ENCODE measurements around the gene MAN1A1.

The MAN1A1 gene

DNA sequence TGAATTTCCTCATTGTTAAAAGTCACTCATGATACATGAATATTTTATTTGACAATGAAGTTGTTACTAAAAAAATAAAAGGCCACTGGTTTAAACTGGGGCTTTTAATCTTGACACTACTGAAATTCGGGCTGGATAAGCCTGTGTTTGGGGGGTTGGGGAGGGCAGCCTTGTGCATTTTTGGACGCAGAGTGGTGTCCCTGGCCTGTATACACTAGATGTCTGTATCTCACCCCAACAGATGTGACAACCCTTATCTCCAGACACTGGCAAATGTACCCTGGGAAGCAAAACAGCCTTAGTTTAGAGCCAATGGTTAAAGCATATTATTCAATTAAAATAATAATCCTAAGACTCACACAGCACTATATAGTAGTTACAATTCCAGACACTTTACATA lies 24.8 kb downstream of the MAN1A1 start:
- no peak for DNase-seq

DNA sequence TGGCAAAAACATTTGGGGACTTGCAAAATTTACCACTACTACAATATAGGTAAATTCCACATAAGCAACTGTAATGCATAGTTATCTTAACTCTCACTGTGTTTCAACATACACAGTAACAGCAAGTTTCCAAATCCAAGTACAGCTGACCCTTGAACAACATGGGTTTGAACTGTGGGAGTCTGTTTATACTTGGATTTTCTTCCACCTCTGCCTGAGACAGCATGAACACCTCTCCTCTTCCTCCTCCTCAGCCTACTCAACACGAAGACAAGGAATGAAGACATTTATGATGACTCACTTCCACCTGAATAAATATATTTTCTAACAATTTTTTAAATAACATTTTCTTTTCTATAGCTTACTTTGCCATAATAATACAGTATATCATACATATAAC lies 25.6 kb downstream of the MAN1A1 start:
- no peak for DNase-seq

DNA sequence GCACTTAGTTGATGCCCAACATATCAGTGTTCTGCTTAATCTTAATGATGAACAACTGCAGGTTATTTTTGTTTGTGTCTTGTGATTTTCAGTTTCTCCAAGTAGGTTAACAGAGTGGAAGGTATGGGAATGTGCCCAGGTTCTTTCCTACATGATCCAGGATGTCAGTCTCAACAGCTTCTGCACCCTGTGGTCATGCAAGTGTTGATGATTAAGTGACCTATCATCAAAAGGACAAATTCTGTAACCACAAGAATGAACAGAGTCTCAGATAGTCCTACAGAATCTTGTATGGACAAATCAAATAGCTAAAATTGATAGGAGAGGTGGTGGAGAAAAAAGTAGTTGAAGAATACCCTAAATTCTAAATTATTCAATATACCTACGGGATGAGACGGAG lies 26.1 kb downstream of the MAN1A1 start:
- no peak for DNase-seq

DNA sequence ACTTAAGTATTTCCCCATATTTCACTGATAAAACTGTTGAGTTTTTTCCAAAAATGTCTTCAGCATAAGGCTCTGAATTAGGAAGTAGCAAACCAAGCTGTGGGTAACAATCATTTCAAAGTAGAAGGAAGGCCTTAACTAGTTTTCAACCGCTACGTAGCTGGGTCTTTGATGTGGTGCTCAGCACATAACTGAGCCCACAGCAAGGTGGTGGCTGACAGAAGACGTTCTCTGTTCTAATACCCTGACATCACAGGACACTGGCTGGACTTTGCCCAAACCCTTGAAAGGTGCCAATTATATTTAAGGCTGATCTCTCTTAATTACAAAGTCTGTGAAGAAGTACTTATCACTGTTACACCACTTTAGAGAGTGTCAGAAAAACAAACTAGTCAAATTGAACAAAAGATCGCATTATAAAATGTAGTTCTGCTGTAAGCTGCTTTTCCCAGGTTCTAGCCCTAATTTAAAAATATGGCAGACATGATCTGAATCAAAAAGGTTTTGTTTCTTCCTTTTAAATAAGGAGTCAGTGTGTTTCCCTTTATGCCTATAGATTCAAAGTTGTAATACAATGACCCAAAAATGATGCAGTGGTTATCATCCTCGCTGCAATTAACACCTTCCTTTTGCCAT lies 26.7 kb downstream of the MAN1A1 start:
- DNase-seq: no peak

DNA sequence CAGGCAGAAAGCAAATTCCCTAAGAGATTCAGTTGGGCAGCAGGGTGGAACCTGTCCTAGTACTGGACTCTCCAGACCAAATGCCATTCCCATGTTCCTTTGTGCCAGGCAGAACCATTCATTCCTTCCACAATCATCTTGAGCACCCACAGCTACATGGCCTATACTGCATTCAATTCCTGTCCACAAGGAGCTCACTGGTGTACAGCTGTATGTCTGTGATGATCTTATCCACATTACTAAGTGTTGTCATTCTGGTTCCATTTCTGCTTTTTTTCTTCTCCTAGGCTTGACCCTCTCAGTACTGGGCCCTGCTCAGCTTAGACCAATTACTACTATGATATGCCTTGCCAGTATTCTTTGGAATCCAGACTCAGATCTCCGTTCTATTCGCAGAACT lies 27.5 kb downstream of the MAN1A1 start:
- DNase-seq: no peak

DNA sequence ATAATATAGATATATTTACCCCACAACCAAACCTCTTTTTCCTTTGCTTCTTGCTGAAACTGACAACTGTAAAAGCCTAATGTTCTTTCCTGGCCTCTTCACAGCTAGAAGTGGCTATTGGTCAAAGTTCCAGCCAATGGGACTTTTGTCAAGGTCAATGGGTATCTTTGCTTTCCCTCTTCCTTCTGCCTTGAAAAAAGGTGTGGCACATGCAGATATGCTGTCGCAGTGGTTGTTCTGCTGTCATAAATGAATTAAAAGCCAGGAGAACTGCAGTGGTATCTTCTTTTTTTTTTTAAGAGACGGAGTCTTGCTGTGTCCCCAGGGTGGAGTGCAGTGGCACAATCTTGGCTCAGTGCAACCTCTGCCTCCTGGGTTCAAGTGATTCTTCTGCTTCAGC lies 29.9 kb downstream of the MAN1A1 start:
- DNase-seq: no peak

DNA sequence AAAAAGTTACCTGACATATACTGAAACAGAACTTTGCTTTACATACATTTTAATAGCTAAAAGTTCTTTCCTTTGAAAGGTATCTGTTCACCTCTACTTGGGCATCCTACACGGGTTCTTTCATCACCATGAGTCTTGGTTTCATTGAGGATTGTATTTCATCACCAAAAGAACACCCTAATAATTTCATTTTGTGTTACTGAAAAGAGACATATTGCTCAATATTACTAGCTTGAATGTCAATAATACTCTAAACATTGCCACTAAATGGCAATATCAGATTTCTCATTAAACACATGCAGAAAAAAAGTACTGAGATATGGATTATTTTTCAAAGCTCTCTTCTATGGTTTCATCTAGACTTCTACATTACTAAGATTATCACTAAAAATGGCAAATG lies 30.8 kb downstream of the MAN1A1 start:
- no peak for DNase-seq

DNA sequence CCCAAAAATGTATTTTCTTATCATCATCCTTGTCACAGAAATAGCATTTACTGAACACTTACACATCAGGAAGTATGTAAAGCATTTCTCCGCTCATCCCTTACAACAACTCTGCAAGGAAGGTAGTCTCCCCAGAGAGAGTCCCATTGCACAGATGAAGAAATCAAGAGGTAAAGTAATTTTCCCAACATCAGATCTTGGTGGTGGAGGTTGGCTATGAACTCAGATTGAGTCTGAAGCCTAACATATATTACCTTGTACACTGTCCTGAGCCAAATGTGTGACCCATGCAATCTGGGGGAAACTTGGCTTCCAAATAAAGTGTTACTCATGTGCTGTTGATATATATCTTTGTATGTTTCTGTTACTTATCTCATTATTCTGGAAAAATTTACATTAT lies 31.4 kb downstream of the MAN1A1 start:
- DNase-seq: no peak

DNA sequence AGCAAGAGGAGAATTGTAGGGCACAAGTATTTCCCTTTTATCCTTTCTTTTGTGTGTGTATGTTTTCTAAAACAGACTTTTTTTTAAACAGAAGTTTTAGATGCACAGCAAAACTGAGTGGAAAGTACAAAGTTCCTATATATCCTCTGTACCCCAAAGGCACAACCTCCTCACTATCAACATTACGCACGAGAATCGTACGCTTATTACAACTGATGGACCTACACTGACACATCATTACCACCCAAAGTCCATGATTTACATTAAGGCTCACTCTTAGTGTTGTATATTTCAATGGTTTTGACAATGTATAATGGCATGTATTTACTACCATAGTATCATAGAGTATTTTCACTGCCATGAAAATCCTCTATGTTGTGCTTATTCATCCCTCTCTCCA lies 32.6 kb downstream of the MAN1A1 start:
- DNase-seq: no peak

DNA sequence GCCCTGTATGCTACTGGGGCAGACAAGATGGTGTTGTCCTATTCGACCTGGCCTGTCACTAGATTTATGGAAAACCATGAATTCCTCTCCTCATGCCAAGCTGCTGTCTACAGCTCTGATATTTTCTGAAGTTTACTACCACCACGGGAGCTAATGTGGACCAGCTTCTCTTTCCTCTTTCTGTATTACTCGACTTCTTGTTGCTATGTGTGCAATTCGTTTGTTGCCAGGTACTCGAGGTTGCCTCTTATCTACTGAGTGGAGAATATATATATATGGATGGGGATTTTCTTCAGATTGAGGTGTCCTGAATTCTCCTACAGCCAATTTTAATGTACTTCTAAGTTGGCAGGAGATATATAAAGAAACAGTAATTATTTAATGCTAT lies 34.7 kb downstream of the MAN1A1 start:
- DNase-seq: no peak

DNA sequence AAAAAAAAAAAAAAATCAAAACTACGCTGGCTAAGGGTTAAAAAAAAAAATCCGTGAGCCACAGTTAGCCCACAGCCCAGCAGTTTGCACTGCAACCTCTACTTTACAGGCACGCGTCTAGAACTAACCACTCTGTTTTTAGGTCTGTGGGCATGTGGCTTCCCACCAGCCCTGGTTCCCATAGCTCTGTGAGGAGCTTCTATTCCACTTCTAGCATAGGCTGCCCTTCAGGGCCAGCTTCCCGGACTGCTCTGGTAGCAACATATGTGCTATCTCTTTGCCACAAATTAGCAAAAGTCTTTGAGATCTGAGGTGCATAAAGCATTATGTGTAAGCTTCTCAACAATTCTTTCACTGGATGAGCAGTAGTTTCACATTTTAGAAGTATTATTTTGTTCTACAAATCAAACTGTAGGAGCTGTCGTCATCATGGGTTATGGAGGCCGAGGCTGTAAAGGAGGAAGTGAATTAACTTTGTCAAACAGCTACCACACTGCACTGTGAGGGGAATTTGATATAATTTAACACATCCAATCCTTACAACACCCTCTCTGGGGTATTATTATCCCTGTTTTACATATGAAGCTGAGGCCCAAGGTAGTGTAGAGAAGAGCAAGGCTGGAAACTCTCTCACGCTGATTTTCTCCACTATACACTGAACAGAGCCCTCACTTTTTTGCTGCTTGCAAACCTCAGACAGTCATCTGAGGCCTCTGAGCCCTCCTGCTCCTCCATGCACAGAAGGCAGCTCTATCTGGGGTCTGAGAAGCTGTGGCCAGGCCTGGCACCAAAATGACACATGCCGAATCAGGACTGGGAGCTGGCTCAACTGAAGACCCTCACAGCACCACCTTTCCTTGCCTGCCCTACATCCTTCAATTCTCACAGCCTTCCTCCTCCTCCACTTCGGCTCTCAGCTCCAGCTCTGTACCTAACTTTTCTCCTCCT lies 35.4 kb downstream of the MAN1A1 start:
- no peak for DNase-seq

DNA sequence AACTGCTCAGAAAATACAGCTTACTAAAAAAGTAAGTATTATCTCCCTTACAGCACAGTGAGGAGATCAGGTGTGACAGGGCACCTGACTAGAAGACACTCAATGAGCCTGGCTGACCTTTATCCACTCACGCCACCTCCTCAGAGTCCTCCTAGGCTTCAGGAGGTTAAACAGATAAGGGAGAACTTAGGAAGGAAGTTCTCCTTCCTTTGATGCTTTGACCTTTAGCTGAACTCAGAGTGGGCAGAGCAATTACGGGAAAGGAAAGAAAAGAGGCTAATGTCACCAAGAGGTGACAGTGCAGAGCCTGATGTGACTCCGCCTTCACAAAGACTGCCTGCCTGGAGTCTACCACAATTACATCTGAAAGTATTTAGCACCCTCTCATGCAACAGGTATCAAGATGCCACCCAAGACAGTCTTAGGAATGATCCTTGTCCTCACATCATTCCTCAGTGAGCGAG lies 36.7 kb downstream of the MAN1A1 start:
- DNase-seq: no peak

DNA sequence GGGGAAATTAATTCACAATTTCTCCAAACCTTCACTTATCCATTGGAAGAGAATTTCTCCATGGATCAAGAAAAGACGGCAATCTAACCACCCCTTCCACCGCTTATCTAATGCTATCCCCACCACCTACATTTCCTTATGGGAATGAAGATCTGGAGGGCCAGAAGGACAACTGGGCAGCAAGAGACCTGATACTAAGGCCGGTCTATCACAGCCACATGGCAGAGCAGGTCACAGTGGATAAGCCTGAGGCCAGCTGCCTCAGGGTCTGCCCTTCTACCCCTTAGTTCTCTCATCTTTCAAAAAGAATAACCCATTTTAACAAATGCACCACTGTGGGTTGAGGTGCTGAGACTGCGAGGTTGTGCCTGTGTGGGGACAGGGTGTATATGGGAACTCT lies 37.1 kb downstream of the MAN1A1 start:
- no peak for DNase-seq

DNA sequence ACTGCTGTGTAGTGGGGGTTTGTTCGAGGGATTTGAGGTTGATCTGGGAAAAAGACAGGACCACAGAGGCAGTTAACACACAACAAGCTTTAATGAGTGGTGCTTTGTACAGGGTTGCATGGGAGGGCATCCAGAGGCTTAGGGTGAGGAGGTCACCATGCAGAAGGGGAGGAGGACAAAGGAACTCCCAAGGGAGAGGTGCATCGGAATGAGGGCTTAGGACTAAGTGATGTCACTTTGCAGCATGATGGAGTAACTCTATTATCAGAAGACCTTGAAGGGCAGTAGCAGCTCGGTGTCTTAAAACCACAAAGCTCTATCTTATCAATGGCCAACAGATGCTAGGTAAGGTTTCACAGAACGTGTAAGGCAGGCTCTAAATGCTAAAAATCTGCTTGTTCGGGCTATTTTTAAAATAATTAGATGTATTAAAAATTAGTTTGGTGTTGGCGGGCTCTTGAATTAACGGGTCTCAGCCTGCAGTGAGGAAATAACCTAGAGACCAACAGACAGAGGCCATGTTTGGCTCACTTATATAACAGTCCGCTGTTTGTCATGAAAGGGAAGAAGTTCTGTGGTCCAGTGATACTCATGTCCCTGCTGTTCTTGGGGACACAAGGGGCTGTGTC lies 37.9 kb downstream of the MAN1A1 start:
- no peak for DNase-seq

DNA sequence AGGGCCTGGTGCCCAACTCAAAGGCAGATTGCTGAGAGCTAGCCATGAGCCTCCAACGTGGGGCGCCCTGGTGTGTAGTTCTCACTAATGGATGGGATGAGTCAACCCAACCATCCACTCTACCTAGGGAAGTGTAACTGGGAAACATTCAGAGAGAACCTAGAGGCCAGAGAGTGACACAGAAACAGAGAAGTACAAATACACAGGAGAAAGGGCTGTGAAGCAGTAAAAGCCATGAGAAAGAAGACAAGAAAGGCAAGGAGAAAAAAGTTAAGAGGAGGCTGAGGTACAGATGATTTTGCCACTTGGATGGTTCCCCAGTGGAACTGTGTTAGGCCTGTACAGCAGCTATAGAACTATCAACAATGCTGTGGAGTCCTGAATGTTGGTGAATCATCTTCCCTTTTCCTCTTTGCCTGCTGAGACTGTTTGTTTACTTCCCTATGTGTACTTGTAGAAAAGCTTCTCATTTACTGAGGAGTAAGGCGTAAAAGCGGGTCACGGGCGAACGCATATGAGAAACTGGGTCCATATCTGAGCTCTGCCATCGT lies 39.0 kb downstream of the MAN1A1 start:
- no peak for DNase-seq

DNA sequence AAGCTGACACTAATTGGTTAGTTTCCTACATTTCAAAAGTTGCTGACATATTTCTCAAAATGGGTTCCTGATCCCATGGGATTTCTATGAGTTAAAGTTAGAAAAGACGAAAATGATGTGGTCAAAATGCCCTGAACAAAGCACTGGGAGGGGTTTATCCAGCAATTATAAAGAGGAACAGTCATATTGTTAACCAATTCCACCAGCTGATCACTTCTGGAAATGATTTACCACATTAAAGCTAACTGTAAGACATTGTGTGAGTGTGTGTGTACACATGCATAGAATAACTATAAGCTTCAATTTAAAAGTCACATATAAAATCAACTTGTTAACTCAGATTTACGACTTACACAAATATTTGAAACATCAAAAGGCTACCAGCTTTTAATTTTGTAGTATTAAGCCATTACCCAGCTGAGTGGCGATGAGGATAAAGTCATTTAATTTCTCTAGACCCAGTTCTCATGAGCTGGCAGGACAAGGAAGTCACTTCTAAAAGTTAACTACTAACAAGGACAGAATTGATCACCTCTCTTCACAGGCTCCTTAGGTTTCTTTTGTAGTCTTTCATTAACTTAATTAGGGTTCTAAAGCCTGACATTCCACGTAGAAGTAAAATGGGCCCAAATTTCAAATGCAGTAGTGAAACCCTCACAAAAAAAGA lies 40.4 kb downstream of the MAN1A1 start:
- DNase-seq: no peak

DNA sequence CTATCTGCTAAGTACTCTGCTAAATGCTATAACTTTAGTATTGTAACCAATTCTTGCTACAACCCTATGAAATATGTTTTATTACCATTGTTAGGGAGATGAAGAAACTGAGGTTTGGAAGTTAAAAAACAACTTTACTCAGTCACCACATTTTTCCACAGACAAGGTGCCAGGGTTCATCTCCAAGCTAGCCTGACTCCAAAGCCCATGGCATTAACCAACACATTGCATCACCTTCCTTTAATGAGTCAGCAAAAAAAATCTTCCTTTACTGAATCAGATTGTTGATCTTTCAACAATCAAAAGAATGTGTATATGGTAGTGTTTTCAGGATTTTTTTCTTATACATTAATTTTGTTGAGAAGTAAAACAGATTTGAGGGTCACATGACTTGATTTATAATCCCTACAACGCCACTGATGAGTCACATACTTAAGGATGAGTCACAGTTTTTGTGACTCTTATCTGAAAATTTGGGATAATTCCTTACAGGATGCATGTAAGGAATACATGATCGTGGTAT lies 41.5 kb downstream of the MAN1A1 start:
- DNase-seq: no peak

DNA sequence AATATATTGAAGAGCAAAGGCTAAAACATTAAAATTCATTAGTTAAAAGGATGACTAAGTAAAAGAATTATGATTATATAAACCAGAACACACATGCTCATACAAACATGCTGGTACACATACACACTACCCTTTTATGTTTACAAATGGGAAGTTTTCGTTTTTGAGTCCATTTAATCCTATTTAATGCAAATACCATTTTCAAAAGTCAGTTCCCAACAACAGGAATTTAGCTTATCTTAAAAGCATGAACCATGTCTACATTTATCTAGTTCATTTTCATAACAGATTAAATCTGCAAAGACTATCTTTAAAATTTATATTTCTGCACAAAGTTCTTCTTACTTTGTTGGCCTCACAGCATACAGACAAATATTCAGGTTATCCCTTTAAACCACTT lies 42.5 kb downstream of the MAN1A1 start:
- no peak for DNase-seq

DNA sequence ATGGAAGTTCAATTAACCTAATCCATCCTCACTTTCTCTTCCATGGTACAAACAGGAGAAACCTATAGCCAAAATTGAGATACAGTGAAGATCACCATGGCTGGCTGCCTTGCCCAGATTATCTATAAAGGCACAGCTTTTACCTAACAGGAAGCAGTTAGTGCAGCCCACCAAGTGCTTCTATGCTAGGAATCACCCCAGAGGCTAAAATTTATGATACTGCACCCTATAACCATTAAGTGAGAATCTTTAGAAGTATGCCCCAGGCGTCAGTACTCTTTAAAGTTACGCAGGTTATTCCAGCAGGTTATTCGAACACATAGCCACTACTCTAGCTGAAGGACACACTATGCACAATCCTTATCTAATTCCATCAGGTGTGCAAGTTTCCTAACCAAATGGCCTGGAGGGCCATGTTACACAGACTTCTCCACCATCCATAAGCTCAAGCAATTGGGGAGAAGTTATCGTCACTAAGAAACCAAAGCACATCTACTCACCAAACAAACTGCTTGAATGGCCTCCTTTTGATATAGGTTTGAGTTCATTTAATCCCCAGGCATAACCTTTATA lies 43.1 kb downstream of the MAN1A1 start:
- DNase-seq: no peak

DNA sequence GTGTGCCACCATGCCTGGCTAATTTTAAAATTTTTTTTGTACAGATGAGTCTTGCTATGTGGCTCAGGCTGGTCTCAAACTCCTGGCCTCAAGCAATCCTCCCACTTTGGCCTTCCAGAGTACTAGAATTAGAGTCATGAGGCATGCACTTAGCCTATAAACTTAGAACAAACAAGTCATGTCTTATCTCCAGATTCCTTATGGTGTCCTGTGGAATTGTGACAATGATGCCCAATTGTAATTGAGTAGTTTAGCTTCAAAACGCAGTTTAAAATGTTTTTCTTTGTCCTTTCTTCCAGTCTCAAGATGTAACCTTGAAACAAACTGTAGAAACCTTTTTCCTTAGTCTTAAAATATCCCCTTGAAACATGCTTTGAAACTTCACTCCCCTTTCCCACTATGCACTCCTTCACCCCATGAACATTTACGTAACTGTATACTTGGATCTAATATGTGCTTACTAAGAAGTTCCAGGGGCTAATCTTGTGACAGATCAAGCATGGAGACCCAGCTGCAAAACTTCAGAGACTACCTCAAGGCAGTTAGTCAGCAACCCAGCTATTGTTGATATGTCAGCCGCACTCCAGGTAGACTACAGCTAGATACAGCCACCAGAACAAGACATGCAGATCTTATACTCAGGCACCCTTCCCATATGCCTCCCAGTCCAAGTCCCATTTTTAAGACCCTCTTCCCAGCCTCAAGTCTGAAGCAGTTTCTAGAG lies 46.2 kb downstream of the MAN1A1 start:
- DNase-seq: no peak

DNA sequence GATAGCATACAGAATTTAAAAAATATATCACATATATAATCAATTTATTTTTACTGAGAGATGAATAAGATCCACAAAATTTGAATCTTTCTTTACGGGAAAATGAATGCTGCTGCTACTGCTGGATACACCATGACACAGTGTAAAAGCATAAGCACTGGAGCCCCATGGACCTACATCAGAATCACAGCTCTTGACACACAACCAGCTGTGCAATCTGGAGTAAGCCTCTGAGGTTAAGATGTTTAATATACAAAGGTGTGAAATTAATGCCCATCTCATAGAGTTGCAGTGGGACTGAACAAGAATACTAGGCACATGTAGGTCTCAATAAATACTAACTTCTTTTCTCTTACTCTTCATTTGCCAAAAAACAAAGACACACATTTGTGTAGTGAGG lies 48.1 kb downstream of the MAN1A1 start:
- DNase-seq: no peak

DNA sequence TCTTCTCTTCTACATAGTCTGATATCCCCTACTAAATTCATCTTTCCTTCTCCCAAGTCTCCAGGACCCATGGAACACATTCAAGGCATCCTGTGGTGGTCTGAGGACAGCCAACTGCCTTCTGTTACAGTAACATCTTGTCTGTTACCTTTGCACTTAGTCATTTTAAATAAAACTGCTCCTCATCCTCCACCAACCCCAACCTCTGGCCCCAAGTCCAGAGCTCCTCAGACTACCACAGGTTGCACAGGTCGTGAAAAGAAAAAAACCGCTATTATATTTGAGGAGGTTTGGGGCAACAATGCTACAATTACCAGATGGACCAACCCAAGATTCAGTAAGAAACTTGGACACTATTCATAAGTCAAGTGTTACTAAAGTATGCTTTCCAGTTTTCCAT lies 49.9 kb downstream of the MAN1A1 start:
- no peak for DNase-seq
